ENCODE measurements around the gene CBARP.
"Not testable (repeated sequence)": the region's sequence is repeated elsewhere in the genome, so short reads cannot be mapped to it uniquely, and the experiment has no call there.

The CBARP gene

DNA sequence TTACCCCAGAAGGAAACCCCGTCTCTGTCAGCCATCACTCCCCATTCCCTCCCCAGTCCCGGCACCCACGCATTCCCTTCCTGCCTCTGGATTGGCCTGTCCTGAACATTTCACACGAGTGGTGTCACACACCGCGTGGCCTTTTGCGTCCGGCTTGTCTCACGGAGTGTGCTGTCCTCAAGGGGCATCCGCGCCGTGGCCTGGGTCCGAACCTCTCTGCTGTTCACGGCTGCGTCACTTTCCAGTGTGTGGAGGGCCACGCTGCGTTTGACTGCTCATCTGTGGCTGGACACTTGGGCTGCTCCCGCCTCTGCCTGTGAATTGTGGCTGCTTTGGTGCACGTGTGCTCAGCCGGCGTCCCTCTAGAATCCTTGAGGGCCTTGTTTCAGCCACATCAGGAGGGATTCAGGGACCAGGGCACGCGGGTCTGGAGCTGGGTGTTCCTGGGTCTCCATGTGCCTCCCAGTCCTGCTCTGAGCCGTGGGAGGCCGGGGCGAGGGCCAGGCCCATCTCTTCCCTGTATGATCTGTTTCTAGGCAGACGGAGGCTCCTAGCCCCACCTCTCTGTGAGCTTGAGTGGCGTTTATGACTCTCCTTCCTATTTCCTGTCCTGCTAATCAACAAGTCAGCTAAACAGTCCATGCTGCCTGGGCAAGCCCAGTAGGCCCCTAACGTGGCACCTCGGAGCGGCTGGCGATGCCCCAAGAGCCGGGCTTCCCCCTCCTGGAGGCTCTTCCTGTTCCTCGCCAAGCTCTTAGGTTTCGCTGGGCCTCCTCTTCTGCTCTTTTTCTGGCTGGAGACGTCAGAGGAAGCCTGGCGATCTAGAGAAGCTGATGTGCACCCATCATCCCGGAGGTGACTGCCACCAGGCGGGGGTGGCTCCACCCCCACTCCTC lies 24.2 kb downstream of the CBARP start:
- DNase-seq (ENCODE audit: low spot score): peak; percentile 70

DNA sequence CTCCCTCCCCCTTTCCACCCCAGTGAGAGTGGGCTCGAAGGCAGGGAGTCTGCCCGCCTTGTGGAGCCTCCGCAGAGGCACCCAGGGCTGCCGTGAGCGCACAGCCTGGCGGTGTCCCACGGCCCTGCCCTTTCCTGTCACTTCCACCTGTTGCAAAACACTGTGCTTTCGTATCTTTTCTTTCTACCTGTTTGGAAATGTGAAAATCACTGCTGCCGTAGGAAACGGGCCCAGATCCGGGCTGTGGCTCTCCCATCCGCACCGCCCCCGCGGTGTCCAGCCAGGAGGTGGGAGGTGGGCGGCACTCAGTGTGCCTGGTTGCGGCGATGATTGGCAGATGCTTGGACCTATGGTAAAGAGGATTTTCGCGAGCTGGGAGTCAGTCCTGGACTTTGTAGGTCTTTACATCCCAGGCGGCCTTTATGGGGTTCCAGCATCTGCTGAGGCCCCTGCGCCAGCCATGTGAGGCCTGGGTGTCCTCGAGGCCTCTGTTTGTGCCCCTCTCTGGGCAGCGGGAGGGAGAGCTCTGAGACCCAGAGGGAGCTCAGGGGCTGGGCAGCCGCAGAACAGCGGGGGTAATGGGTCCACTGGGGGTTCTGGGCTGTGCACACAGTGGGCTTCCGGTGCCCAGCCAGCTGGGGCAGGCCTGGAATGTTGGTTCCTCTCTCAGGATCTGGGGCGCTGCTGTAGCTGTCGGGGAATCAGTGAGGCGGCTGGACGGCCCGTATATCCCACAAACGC lies 26.1 kb downstream of the CBARP start:
- DNase-seq (ENCODE audit: low spot score): no peak

DNA sequence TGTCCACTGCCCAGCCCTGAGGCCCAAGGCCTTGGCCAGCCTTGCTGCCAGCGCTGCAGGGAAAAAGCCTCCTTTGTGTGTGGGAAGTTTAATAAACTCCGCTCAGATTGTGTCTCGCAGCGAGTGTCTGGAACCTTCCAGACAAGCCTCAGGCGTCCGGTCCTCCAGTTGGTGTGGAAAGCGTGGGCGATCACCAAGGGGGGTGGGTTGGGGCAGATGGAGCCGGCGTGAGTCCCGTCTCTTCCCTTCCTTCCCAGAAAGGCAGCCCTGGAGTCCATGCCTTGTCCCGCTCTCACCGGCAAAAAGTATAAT lies 27.6 kb downstream of the CBARP start:
- DNase-seq (ENCODE audit: low spot score): no peak

DNA sequence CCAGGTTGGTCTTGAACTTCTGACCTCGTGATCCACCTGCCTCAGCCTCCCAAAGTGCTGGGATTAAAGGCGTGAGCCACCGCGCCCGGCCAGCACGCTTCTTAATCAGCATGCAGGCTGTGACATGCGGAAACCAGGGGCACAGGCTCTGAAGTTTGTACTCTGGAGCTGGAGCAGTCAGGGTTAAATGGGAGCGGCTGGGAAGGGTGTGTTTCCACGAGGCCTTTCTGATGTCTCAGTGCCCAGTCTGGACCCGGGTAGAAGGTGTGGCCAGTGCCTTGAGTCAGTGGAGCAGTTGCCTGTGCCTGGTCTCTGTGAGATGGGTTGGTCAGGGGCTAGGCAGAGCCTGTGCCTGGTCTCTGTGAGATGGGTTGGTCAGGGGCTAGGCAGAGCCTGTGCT lies 29.0 kb downstream of the CBARP start:
- DNase-seq (ENCODE audit: low spot score): not testable (repeated sequence)

DNA sequence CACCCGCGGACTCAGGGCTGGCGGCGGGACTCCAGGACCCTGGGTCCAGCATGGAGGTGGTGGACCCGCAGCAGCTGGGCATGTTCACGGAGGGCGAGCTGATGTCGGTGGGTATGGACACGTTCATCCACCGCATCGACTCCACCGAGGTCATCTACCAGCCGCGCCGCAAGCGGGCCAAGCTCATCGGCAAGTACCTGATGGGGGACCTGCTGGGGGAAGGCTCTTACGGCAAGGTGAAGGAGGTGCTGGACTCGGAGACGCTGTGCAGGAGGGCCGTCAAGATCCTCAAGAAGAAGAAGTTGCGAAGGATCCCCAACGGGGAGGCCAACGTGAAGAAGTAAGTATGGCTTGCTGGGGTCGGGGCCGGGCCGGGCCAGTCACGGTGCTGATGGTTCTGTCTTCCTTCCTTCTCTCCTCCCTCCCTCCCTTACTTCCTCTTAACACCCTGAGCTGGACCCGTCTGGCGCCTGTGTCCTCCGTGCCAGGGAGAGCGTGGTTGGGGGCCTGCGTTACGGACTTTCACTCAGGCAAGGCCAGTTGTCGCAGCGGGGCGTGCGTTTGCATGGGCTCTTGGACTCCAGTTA lies 30.8 kb downstream of the CBARP start:
- peak; percentile 32 for DNase-seq (ENCODE audit: low spot score)

DNA sequence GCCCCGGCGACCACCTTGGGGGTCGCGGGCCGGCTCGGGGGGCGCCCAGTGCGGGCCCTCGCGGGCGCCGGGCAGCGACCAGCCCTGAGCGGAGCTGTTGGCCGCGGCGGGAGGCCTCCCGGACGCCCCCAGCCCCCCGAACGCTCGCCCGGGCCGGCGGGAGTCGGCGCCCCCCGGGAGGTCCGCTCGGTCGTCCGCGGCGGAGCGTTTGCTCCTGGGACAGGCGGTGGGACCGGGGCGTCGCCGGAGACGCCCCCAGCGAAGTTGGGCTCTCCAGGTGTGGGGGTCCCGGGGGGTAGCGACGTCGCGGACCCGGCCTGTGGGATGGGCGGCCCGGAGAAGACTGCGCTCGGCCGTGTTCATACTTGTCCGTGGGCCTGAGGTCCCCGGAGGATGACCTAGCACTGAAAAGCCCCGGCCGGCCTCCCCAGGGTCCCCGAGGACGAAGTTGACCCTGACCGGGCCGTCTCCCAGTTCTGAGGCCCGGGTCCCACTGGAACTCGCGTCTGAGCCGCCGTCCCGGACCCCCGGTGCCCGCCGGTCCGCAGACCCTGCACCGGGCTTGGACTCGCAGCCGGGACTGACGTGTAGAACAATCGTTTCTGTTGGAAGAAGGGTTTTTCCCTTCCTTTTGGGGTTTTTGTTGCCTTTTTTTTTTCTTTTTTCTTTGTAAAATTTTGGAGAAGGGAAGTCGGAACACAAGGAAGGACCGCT lies 31.5 kb downstream of the CBARP start:
- DNase-seq (ENCODE audit: low spot score): no peak

DNA sequence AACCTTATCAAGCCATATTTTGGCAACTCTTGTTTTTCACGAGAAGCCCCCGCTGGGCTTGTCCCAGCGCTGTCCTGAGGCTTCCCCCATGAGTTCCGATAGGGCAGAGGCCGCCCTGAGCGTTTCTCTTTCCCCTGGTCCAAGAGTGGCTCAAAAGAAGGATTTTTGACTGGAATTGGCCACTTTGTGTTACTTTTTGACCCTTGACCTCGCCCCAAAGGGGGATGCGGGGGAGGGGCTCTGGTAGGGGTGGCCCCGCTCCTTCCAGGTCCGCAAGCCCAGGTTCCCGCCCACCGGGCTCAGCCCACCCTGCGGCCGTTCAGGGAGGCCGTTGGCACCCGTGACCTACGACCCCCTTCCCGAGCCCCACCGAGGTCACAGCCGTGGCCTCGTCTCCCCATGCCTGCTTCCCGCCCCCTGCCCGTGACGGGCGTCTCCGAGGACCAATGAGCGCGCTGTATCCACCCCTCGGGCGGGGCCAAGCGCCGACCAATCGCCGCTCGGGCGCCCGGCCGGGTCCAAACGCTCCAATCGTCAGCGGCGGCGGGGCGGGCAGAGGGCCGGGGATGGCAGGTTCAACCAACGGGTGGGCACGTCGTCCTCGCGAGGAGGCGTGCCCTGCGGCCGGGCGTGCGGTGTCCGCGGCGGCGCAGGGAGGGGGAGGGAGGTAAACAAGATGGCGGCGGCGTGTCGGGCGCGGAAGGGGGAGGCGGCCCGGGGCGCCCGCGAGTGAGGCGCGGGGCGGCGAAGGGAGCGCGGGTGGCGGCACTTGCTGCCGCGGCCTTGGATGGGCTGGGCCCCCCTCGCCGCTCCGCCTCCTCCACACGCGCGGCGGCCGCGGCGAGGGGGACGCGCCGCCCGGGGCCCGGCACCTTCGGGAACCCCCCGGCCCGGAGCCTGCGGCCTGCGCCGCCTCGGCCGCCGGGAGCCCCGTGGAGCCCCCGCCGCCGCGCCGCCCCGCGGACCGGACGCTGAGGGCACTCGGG lies 32.4 kb downstream of the CBARP start, which contains the start of gene STK11:
TSS of gene STK11 (plus strand) at position 665 of the 986 bp plus-strand sequence. CDS start 1,136 bp downstream, outside the sequence.
- peak; percentile 99 for DNase-seq (ENCODE audit: low spot score)

DNA sequence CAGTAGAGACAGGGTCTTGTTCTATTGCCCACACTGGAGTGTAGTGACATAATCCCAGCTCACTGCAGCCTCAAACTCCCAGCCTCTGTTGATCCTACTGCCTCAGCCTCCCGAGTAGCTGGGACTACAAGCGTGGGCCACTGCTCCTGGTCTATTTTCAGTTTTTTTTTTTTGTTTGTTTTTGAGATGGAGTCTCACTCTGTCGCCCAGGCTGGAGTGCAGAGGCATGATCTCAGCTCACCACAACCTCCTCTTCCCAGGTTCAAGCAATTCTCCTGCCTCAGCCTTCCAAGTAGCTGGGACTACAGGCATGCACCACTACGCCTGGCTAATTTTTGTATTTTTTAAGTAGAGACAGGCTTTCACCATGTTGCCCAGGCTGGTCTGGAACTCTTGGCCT lies 37.2 kb downstream of the CBARP start:
- not testable (repeated sequence) for DNase-seq (ENCODE audit: low spot score)

DNA sequence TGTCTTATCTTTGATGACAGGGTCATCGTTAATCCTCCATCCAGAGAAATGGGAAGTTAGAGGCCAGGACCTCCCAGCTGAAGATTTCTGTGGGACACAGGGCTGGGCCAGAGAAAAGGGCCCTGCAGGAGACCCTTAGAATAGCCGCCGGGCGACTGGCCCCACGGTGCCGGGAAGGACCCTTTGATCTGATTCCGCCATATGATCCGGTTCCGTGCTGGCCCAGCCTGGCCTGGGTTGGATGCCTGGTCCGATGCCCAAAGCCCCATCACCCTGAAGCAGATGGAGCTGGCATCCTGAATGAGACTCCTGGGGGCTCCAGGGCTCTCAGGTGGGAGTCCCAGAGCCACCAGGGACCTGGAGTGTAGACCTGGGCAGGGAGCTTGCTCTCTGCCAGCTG lies 38.3 kb downstream of the CBARP start:
- no peak for DNase-seq (ENCODE audit: low spot score)

DNA sequence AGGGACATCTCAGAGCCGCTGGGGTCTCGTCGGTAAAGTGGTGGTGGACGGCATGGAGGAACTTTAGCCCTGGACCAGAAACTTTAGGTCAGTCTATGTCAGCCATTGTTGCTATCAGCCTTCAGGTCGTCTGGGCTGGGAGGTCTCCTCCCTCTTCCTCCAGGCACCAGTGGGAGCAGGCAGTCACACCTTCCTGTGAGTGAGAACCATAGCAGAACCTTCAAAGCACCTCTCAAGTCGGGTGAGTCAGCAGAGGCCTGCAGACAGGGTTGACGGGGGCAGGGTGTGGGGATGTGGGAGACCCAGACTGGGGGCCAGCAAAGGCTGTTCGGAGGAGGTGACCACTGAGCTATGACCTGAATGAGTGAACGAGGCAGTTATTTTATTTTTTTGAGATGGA lies 48.4 kb downstream of the CBARP start:
- DNase-seq (ENCODE audit: low spot score): peak; percentile 61

DNA sequence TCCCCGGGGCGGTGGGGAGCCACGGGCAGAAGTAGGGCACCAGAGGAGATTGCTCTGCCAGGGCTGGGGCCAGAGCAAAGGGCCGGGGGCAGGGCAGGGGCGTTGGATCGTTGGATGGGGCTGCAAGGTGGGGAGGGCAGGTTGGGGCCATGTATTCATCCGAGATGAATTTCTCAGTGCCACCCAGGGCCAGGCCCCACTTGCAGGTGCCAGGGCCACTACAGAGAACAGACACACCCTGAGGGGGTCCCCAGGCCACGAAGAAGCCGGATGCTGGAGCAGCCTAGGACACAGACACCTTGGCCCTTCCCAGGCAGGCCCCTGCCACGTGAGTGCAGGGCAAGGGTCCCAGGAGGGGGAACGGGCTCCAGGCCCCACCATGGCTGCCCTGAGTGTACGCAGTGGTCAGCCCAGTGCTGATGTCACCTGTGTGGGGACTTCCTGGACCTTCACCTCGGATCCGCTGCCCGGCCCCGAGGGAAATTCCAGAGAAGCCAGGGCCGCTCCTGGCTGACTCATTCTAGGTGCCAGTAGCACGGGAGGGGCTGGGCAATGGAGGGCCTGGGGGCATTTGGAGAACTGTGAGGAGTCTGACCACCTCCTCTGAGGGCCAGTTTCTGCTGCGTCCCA lies 54.1 kb downstream of the CBARP start:
- DNase-seq (ENCODE audit: low spot score): no peak

DNA sequence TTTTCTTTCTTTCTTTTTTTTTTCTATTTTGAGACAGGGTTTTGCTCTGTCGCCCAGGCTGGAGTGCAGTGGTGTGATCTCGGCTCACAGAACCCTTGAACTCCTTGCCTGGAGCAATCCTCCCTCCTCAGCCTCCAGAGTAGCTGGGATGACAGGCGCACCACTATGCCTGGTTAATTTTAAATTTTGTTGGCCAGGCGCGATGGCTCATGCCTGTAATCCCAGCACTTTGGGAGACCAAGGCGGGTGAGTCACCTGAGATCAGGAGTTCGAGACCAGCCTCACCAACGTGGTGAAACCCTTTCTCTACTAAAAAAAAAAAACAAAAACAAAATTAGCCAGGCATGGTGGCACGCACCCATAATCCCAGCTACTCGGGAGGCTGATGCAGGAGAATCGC lies 55.1 kb downstream of the CBARP start:
- no peak for DNase-seq (ENCODE audit: low spot score)

DNA sequence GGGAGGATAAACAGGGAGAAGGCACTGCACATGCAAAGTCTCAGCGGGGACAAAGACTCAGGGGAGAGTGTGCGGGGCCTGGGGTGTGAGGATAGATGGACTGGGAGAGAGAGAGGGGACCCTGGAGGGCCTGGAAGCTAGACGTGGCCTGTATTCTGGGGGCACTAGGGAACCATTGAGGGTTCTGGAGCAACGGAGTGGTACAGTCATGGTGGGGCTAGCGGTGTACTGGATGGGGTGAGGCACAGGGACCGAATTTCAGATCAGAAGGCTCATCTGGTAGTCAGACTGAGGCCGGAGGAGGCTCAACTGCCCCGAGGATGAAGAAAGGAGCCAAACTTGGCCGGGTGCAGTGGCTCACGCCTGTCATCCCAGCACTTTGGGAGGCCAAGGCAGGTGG lies 55.7 kb downstream of the CBARP start:
- no peak for DNase-seq (ENCODE audit: low spot score)

DNA sequence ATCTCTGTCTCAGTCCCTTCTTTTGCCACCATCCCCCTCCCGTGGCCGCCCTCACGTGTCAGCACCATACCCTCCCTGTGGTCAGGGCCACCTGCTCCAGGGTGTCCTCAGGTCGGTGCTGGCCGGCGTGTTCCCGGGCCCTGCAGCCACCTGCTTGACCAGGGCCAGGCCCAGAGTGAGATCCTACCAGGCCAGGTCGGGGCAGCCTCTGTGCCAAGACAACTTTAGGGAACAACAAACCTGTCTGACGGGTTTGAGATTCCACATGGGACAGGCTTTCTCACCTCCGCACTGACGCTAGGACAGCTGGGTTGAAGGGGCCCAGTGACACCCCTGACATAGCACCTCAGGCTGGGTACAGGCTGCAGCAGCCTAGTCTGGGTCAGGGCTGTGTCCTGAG lies 56.2 kb downstream of the CBARP start:
- DNase-seq (ENCODE audit: low spot score): no peak

Measured in activated CD4-positive, alpha-beta T cell treated with anti-CD3 and anti-CD28 coated beads, Interleukin-2, Interleukin-4, amounts not matched to agents 100 ng/mL and 50 ng/mL, durations not matched to agents 16 hours and 8 hours (primary cell).